ENCODE data around the gene GNAQ.

GNAQ gene

DNA sequence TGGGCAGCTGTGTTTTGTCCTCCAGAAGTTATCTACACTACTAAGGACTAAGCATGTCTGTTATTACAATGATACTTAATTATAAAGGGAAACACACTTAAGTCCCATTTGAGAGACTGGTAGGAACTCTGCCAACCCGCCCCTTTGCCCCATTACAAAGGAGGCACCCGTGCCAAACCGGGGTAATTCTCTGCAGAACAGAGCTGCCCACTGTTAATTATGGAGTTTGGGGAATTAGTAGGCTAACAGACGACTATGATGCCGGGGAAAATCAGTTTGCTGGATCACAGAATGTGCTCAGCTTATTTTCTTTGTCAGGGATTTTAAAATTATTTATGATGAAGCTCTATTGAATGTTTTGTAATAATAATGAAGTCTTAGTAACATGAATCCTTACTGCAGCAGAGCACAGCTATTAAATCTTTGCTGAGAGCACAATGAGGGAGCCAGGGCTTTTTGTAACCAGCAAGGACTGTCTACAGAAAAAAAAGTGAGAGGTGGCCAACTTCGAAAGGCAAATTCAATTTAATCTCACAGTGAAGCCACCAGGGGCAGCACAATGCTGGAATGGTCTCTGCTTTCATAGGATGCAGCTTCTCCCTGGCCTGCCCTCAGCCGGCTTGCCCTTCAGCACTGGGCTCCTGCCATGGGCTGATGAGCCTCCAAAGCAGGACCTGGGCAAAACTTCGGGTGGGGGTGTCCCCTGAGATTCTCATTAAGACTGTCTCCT lies 134.5 kb downstream of the GNAQ start:
- no peak overlapping the region for H3K27ac ChIP-seq
- TF ChIP-seq ZFX (IDR thresholded peaks at IDR 0.05), result no peak
- TF ChIP-seq, protein P1, sequence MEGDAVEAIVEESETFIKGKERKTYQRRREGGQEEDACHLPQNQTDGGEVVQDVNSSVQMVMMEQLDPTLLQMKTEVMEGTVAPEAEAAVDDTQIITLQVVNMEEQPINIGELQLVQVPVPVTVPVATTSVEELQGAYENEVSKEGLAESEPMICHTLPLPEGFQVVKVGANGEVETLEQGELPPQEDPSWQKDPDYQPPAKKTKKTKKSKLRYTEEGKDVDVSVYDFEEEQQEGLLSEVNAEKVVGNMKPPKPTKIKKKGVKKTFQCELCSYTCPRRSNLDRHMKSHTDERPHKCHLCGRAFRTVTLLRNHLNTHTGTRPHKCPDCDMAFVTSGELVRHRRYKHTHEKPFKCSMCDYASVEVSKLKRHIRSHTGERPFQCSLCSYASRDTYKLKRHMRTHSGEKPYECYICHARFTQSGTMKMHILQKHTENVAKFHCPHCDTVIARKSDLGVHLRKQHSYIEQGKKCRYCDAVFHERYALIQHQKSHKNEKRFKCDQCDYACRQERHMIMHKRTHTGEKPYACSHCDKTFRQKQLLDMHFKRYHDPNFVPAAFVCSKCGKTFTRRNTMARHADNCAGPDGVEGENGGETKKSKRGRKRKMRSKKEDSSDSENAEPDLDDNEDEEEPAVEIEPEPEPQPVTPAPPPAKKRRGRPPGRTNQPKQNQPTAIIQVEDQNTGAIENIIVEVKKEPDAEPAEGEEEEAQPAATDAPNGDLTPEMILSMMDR (conservative IDR thresholded peaks at IDR 0.05), result peak; percentile 29

DNA sequence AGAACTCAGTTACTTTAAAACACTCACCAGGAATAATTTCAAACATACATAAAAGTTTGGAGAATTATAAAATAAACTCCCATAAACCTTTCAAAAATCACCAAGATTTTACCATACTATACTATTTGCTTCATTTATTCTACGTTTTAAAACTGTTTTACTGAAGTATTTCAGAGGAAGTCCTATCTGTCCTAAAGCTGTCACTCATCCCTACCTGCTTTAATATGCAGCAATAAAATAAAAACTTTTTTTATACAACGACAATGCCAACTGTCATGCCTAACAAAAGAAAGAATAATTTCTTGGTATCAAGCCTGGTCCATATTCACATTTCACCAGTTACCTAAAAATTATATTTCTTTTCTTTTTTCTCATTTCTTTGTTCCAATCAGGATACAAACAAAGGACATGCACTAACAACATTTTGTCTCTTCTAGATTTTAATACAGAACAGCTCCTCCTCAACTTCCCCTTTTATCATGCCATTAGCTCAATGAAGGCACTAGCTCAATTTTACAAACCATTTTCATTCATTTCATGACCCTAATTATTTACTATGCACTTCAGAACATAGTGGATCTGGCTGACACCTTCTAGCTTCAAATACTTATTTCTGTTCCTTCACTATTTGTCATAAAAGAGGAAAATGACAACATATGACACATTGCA lies 135.2 kb downstream of the GNAQ start:
- no peak overlapping the region for H3K27ac ChIP-seq
- no peak for TF ChIP-seq ZFX (IDR thresholded peaks at IDR 0.05)
- TF ChIP-seq, protein P1 (conservative IDR thresholded peaks at IDR 0.05), result no peak

DNA sequence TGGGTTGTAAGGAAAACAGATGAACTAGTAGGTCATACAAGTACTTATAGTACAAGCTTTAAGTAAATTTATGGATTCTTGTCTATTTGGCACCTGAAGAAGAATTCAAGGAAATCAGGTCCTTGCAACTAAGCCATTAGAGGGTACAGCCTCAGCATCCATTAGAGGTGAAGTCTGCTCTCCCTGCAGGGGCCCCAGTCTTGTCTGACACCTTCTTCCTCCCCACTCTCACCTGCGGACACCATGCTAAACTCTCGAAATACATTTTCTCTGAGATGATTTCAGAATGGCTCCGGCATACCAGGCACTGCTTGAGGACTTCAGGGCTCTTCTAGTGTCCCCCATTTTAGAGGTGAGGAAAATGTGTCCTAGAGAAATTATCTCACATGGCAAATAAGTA lies 137.9 kb downstream of the GNAQ start:
- no peak overlapping the region for H3K27ac ChIP-seq
- TF ChIP-seq, protein P1 (conservative IDR thresholded peaks at IDR 0.05), result no peak

DNA sequence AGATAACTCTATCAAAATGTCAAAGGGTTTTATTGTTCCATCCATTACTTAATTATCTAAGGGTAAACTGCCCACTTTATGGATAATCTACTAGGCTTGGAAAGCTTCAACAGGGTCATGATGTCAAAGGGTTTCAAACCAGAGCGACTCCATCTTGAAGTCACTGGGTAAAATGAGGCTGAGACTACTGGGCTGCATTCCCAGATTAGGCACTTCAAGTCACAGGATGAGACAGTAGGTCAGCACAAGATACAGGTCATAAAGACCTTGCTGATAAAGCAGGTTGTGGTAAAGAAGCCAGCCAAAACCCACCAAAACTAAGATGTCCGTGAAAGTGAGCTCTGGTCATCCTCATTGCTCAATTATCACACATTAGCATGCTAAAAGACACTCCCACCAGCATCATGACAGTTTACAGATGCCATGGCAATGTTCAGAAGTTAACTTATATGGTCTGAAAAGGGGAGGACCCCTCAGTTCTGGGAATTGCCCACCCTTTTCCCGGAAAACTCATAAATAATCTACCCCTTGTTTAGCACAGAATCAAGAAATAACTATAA lies 138.6 kb downstream of the GNAQ start:
- TF ChIP-seq, protein P1 (conservative IDR thresholded peaks at IDR 0.05), result no peak
- no peak for TF ChIP-seq ZFX (IDR thresholded peaks at IDR 0.05)
- no peak overlapping the region for H3K27ac ChIP-seq

DNA sequence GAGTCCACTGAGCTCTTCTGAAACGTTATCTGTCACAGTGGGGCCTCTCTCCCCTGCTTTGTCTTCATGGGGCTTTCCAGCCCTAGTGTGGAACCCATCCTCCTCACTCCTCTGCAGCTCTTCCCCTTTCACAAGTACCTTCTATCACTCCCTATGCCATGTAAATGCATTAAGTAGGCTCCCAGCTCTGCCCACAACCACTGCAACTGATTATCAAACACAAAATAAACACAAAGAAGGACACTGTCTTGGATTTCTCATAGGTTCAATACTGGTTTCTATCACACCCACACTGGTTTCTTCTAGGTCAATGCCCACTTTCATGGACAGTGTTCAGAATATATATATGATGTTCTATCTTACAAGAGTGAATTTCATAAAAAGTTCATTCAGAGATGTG lies 139.4 kb downstream of the GNAQ start:
- TF ChIP-seq, protein P1 (conservative IDR thresholded peaks at IDR 0.05), result no peak
- TF ChIP-seq ZFX (IDR thresholded peaks at IDR 0.05), result no peak
- no peak overlapping the region for H3K27ac ChIP-seq

DNA sequence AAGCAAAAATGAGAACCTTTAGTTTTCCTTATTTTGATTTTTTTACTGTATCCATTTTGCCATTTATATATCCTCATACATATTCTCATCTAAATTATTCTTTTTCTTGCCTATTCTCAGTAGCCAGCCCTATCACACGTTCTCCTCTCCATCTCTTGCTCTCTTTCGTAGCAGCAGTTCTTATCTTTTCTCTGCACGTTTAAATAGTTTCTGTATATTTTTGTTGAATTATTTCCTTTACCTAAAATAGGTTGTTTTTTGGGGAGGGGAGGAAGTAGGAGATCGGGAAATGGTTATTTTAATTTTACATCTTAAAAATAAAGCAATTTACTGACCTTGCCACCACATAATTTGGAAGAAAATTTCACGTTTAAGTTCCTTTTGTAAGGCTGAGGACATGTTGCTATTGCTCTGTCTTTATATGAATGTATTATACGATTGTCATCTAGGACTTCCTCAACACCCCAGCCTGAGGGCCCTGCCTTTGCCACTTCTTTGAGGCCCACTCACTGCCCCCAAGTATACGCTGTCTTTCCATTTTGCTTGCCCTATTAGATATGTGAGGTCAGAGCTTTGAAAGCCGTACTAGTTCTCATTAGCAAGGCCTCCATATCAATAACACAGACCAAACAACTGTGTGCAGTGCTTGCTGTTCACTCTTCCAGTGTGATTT lies 140.3 kb downstream of the GNAQ start:
- H3K27ac ChIP-seq, result no peak overlapping the region
- no peak for TF ChIP-seq ZFX (IDR thresholded peaks at IDR 0.05)
- TF ChIP-seq, protein P1 (conservative IDR thresholded peaks at IDR 0.05), result no peak

DNA sequence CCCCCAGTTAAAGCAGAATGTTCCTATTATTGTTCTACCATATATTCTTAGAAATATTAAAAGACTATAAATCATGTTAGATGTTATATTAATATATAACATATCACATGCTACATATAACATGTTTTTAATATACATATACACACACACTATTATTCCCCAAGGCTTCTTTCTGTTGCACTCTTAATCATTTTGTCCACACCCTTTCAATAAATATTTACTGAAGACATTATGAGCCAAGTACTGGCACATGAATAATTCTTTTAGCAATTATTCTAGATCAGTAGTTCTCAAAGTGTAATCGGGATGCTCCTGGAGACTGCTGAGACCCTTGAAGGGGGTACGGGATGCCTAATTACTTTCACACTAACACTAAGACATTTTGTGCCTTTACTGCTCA lies 143.9 kb downstream of the GNAQ start:
- TF ChIP-seq, protein P1 (conservative IDR thresholded peaks at IDR 0.05), result no peak
- TF ChIP-seq ZFX (IDR thresholded peaks at IDR 0.05), result no peak
- no peak overlapping the region for H3K27ac ChIP-seq
